ENCODE data around the gene NDUFA8.
A peak's percentile ranks its signal among the peaks of the same experiment; 100 is the strongest.

Gene NDUFA8

DNA sequence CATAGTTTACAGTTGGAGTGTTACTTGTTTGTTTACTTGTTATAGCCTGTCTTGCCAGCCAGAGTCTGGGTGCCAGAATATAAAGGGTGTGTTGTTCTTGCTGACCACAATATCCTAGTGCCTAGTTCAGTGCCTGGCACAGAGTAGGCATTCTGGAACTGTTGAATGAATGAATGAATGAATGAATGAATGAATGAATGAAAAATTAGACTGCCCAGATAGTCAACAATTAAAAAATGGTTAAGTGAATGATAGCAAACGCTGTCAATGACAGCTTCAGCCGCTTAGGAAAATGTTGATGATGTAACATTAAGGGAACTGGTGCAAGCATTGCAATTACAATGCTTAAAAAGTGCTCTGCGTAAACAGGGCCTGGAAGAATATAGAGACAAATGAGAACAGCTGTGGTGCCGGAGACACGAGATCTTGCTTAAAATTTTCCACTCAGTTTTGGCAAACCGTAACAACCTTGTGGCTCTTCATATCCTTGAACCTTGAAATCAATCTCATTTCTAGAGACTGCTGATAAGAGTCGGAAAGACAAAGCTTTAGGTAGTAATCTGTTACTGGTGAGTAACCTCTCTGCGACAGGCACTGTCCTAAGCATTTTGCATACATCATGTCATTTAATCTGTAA lies 61.8 kb downstream of the NDUFA8 start:
- DNase-seq = no peak

GRCh38 chr9:122096620-122097415 lies 62.8 kb downstream of the NDUFA8 start:
- DNase-seq = no peak

DNA sequence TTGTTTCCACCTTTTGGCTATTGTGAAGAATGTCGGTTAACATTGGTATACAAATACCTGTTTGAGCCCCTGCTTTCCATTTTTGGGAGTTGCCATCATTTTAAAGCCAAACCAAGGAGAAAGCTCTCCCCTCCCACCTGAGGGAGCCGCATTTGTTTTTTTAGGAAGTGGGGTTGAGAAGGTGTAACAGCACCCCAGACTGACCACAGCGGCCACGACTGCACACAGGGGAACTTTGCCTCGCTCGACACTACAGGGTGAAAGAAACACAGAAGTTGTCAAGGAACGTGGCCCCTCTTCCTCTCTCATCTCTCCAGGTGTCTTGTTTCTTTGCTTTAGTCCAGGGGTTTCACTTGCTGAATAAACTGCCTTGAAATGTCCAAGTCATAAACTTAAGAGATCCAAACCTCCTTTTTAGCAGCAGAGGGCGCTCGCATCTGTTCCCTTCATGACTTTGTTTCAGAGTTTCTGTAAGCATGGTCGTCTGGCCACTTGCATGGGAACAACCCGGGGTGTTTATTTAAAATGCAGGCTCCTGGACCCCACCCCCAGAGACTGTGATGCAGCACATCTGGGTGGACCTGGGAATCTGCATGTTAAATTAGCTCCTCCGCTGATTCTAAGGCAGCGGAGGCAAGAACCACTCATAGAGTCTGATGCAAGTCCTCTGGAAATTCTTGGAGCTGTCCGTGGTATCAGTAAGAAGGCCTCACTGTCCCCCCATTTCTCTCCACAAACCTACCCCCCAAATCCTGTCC lies 64.4 kb downstream of the NDUFA8 start:
- peak; percentile 54 for DNase-seq

Measured in activated naive CD4-positive, alpha-beta T cell treated with anti-CD3 and anti-CD28 coated beads, Interleukin-2, amount 50 U/mL, for 16 hours (primary cell).